Activated CD4-positive, alpha-beta T cell treated with anti-CD3 and anti-CD28 coated beads for 1 hour (primary cell): ENCODE data around the gene PPARA.
"Not testable (repeated sequence)": the region's sequence is repeated elsewhere in the genome, so short reads cannot be mapped to it uniquely, and the experiment has no call there.

Experiments used
- DNase-seq: peaks from one replicate; pipeline ENCODE4 v3.0.0-alpha.2; 2020

Gene PPARA

GRCh38 chr22:46176508-46177003 lies 26.2 kb downstream of the PPARA start:
- no peak for DNase-seq

GRCh38 chr22:46178755-46179505 lies 28.6 kb downstream of the PPARA start:
- no peak for DNase-seq

- no peak for DNase-seq
Observed at GRCh38 chr22:46179748-46180147, 29.4 kb downstream of the PPARA start.

- DNase-seq: no peak
Observed at GRCh38 chr22:46180370-46181137, 30.2 kb downstream of the PPARA start.

- DNase-seq: no peak
Observed at GRCh38 chr22:46183733-46184132, 33.4 kb downstream of the PPARA start.

- no peak for DNase-seq
Observed at GRCh38 chr22:46185283-46185682, 35.0 kb downstream of the PPARA start.

- DNase-seq: no peak
Observed at GRCh38 chr22:46187862-46188261, 37.5 kb downstream of the PPARA start.

GRCh38 chr22:46192210-46192993 lies 42.1 kb downstream of the PPARA start:
- no peak for DNase-seq

- DNase-seq: no peak
Observed at GRCh38 chr22:46193898-46194310, 43.6 kb downstream of the PPARA start.

- no peak for DNase-seq
Observed at GRCh38 chr22:46195487-46196165, 45.3 kb downstream of the PPARA start.

- no peak for DNase-seq
Observed at GRCh38 chr22:46196278-46196677, 46.0 kb downstream of the PPARA start.

- DNase-seq: no peak
Observed at GRCh38 chr22:46198274-46198673, 47.9 kb downstream of the PPARA start.

GRCh38 chr22:46198806-46199205 lies 48.5 kb downstream of the PPARA start:
- not testable (repeated sequence) for DNase-seq

- DNase-seq: no peak
Observed at GRCh38 chr22:46201059-46201757, 50.9 kb downstream of the PPARA start.

- no peak for DNase-seq
Observed at GRCh38 chr22:46202897-46203600, 52.7 kb downstream of the PPARA start.

GRCh38 chr22:46203601-46203980 lies 53.3 kb downstream of the PPARA start:
- no peak for DNase-seq

GRCh38 chr22:46209262-46209661 lies 58.9 kb downstream of the PPARA start:
- DNase-seq: no peak

- DNase-seq: no peak
Observed at GRCh38 chr22:46212195-46212594, 61.9 kb downstream of the PPARA start.

GRCh38 chr22:46213052-46213451 lies 62.7 kb downstream of the PPARA start:
- DNase-seq: no peak

- DNase-seq: no peak
Observed at GRCh38 chr22:46214149-46214548, 63.8 kb downstream of the PPARA start.

GRCh38 chr22:46214616-46215015 lies 64.3 kb downstream of the PPARA start:
- DNase-seq: no peak
